IMR-90 (cell line): Measurements from ENCODE around the gene LAMA5. TPM values are rescaled to one million over a fixed set of nuclear protein-coding genes. Genes with fewer than 3 reads are reported as not detected.

Source experiments
- ATAC-seq: fragments of 200-7000 bp; cut with Tn5 transposase; 2 replicates; pipeline ENCODE4 v1.9.1; 2020; ENCODE audit warnings: low read depth, mild to moderate bottlenecking, moderate library complexity
- BruUV-seq: library from RNA; stranded (reverse); fragments of 400-500 nt; replicated peaks from 2 replicates; lab custom pipeline; 2021; lab: Mats Ljungman, UMichigan
- CTCF ChIA-PET: fragments of 300-600 bp; formaldehyde crosslinking; extraction: SDS; loops from one replicate; lab custom pipeline; 2021; ENCODE audit warnings: antibody characterized with exemption; lab: Yijun Ruan, JAX
- POLR2A ChIA-PET: fragments of 300-600 bp; sonication (Branson Sonifier 250); formaldehyde crosslinking; loops from one replicate; lab custom pipeline; 2022; ENCODE audit warnings: antibody characterized with exemption; ENCODE audit not compliant: unreplicated experiment; lab: Charles Lee
- DNase-seq: peaks from one replicate; pipeline ENCODE4 v3.0.0; 2013
- H2AFZ ChIP-seq: replicated peaks from 2 replicates; pipeline ENCODE3; 2013; ENCODE audit warnings: low read length, mild to moderate bottlenecking; ENCODE audit not compliant: poor library complexity
- H2AK5ac ChIP-seq: 2 replicates; pipeline ENCODE4 v1.6.1; 2013; ENCODE audit warnings: low read depth, low read length, inconsistent platforms
- H2AK9ac ChIP-seq: replicated peaks from 2 replicates; pipeline ENCODE3; 2013; ENCODE audit warnings: mild to moderate bottlenecking, low read depth, low read length, moderate library complexity; ENCODE audit not compliant: poor library complexity
- H2BK120ac ChIP-seq: 2 replicates; pipeline ENCODE4 v1.6.1; 2013; ENCODE audit warnings: low read depth, low read length, inconsistent platforms
- H2BK15ac ChIP-seq: 3 replicates; pipeline ENCODE4 v1.6.1; 2013; ENCODE audit warnings: low read depth, low read length, inconsistent platforms
- H2BK20ac ChIP-seq: 2 replicates; pipeline ENCODE4 v1.6.1; 2013; ENCODE audit warnings: low read depth, mild to moderate bottlenecking, inconsistent platforms, low read length, moderate library complexity
- H2BK5ac ChIP-seq: 2 replicates; pipeline ENCODE4 v1.6.1; 2013; ENCODE audit warnings: mild to moderate bottlenecking, low read depth, low read length, inconsistent platforms; ENCODE audit not compliant: poor library complexity, severe bottlenecking
- H3K14ac ChIP-seq: replicated peaks from 2 replicates; pipeline ENCODE4 v1.6.1; 2013; ENCODE audit warnings: low read depth, low read length, inconsistent platforms
- H3K18ac ChIP-seq: 2 replicates; pipeline ENCODE4 v1.6.1; 2013; ENCODE audit warnings: low read depth, low read length, control low read depth
- H3K23ac ChIP-seq: 2 replicates; pipeline ENCODE4 v1.6.1; 2013; ENCODE audit warnings: low read depth, low read length, inconsistent platforms
- H3K27ac ChIP-seq: 2 replicates; pipeline ENCODE4 v1.5.1; 2013; ENCODE audit warnings: mild to moderate bottlenecking, control low read depth, low read length; ENCODE audit not compliant: insufficient read depth
- H3K27me3 ChIP-seq: 2 replicates; pipeline ENCODE4 v1.6.1; 2013; ENCODE audit warnings: low read length; ENCODE audit not compliant: control insufficient read depth, insufficient read depth
- H3K36me3 ChIP-seq: 2 replicates; pipeline ENCODE4 v1.6.1; 2013; ENCODE audit warnings: low read length, mixed read lengths; ENCODE audit not compliant: control insufficient read depth, insufficient read depth
- H3K4ac ChIP-seq: 2 replicates; pipeline ENCODE4 v1.6.1; 2013; ENCODE audit warnings: low read depth, low read length, inconsistent platforms
- H3K4me1 ChIP-seq: 2 replicates; pipeline ENCODE4 v1.6.1; 2013; ENCODE audit warnings: low read length, mixed read lengths; ENCODE audit not compliant: control insufficient read depth, insufficient read depth
- H3K4me2 ChIP-seq: 2 replicates; pipeline ENCODE4 v1.6.1; 2013; ENCODE audit warnings: low read depth, mild to moderate bottlenecking, control low read depth, low read length, moderate library complexity
- H3K4me3 ChIP-seq: 2 replicates; pipeline ENCODE4 v1.5.1; 2013; ENCODE audit warnings: low read depth, mild to moderate bottlenecking, control low read depth, low read length, moderate library complexity; ENCODE audit not compliant: insufficient read depth
- H3K56ac ChIP-seq: 2 replicates; pipeline ENCODE4 v1.6.1; 2013; ENCODE audit warnings: low read length, inconsistent platforms; ENCODE audit not compliant: insufficient read depth; ENCODE audit errors: extremely low read depth
- H3K79me1 ChIP-seq, 2 experiments: 2 replicates each; pipeline ENCODE4 v1.6.1; 2013; ENCODE audit warnings: low read length in 2 of 2, inconsistent platforms in 1 of 2, low read depth in 1 of 2
- H3K9ac ChIP-seq: 2 replicates; pipeline ENCODE4 v1.6.1; 2013; ENCODE audit warnings: low read depth, low read length, control low read depth
- H3K9me1 ChIP-seq: 2 replicates; pipeline ENCODE4 v1.6.1; 2013; ENCODE audit warnings: low read length, inconsistent platforms; ENCODE audit not compliant: insufficient read depth
- H3K9me3 ChIP-seq: 2 replicates; pipeline ENCODE4 v1.6.1; 2013; ENCODE audit warnings: low read length; ENCODE audit not compliant: control insufficient read depth, insufficient read depth
- H4K20me1 ChIP-seq: 2 replicates; pipeline ENCODE4 v1.6.1; 2013; ENCODE audit warnings: low read length, inconsistent platforms; ENCODE audit not compliant: insufficient read depth
- H4K5ac ChIP-seq: 2 replicates; pipeline ENCODE4 v1.6.1; 2013; ENCODE audit warnings: mild to moderate bottlenecking, low read depth, low read length, control low read depth
- H4K8ac ChIP-seq, 2 experiments: 2 replicates each; pipeline ENCODE4 v1.6.1; 2013; ENCODE audit warnings: low read depth in 2 of 2, low read length in 2 of 2, control low read depth in 1 of 2, inconsistent platforms in 1 of 2
- H4K91ac ChIP-seq: 2 replicates; pipeline ENCODE4 v1.6.1; 2013; ENCODE audit warnings: low read depth, low read length, inconsistent platforms; ENCODE audit not compliant: insufficient read depth
- BHLHE40 ChIP-seq: fragments of 150-350 bp; IDR thresholded peaks from 2 replicates; pipeline ENCODE4 v1.6.1; 2016; ENCODE audit warnings: mild to moderate bottlenecking, low read depth, low read length
- CEBPB ChIP-seq: IDR thresholded peaks from 2 replicates; pipeline ENCODE4 v1.6.1; 2012; ENCODE audit warnings: low read depth, low read length, improper control_type of control experiment
- CHD1 ChIP-seq: IDR thresholded peaks from 2 replicates; pipeline ENCODE4 v1.6.1; 2012; ENCODE audit warnings: low read depth, low read length, improper control_type of control experiment
- CTCF ChIP-seq: conservative IDR thresholded peaks from 2 replicates; pipeline ENCODE4 v1.5.1; 2012; ENCODE audit warnings: mild to moderate bottlenecking, low read depth, low read length, improper control_type of control experiment
- ELK1 ChIP-seq: fragments of 150-350 bp; IDR thresholded peaks from 2 replicates; pipeline ENCODE4 v1.6.1; 2016; ENCODE audit warnings: low read depth, mild to moderate bottlenecking, low read length, moderate library complexity, borderline replicate concordance
- FOS ChIP-seq: fragments of 150-350 bp; IDR thresholded peaks from 2 replicates; pipeline ENCODE4 v1.6.1; 2016; ENCODE audit warnings: low read depth, low read length
- MAFK ChIP-seq: IDR thresholded peaks from 2 replicates; pipeline ENCODE4 v1.6.1; 2012; ENCODE audit warnings: low read depth, low read length, improper control_type of control experiment
- MAZ ChIP-seq: IDR thresholded peaks from 2 replicates; pipeline ENCODE4 v1.6.1; 2012; ENCODE audit warnings: low read depth, mild to moderate bottlenecking, low read length, improper control_type of control experiment, moderate library complexity, borderline replicate concordance
- MXI1 ChIP-seq: IDR thresholded peaks from 2 replicates; pipeline ENCODE4 v1.6.1; 2012; ENCODE audit warnings: low read depth, mild to moderate bottlenecking, low read length, moderate library complexity, borderline replicate concordance
- NFE2L2 ChIP-seq: fragments of 150-350 bp; IDR thresholded peaks from 2 replicates; pipeline ENCODE4 v1.6.1; 2016; ENCODE audit warnings: low read depth, mild to moderate bottlenecking, low read length
- POLR2A ChIP-seq: IDR thresholded peaks from 2 replicates; pipeline ENCODE4 v1.6.1; 2012; ENCODE audit warnings: mild to moderate bottlenecking, low read depth, low read length
- RAD21 ChIP-seq: IDR thresholded peaks from 2 replicates; pipeline ENCODE4 v1.6.1; 2012; ENCODE audit warnings: low read length, improper control_type of control experiment
- RCOR1 ChIP-seq: IDR thresholded peaks from 2 replicates; pipeline ENCODE4 v1.6.1; 2012; ENCODE audit warnings: mild to moderate bottlenecking, low read length, improper control_type of control experiment; ENCODE audit not compliant: insufficient replicate concordance
- RFX5 ChIP-seq: IDR thresholded peaks from 2 replicates; pipeline ENCODE4 v1.8.0; 2012; ENCODE audit warnings: low read depth, mild to moderate bottlenecking, low read length, moderate library complexity
- SMC3 ChIP-seq: fragments of 150-350 bp; IDR thresholded peaks from 2 replicates; pipeline ENCODE4 v1.6.1; 2016; ENCODE audit warnings: low read depth, mild to moderate bottlenecking, antibody characterized with exemption, low read length, moderate library complexity
- USF2 ChIP-seq: fragments of 150-350 bp; IDR thresholded peaks from 2 replicates; pipeline ENCODE4 v1.6.1; 2017; ENCODE audit warnings: mild to moderate bottlenecking, antibody characterized with exemption, low read length, low read depth
- whole genome bisulfite sequencing, 2 experiments: methylation state at CpG; one replicate each; pipeline versions ENCODE4 v1.1.5 to v1.1.7; 2013; ENCODE audit warnings: missing lambda C conversion rate in 2 of 2; ENCODE audit not compliant: insufficient read length in 1 of 2; ENCODE audit errors: extremely low coverage in 2 of 2; 5-methylcytosine and 5-hydroxymethylcytosine counted together
- dilution Hi-C: fragments of 300-500 bp; cut with HindIII; formaldehyde crosslinking; loops from one replicate; pipeline ENCODE4 v1.14.3; 2018; ENCODE audit warnings: low sequenced_read_pairs; ENCODE audit not compliant: unreplicated experiment
- in situ Hi-C: fragments of 300-500 bp; cut with MboI; formaldehyde crosslinking; loops from 3 replicates; pipeline ENCODE4 v1.14.3; 2019; ENCODE audit warnings: low sequenced_read_pairs, inconsistent platforms, mixed read lengths
- intact Hi-C: fragments of 100-400 bp; cut with micrococcal nuclease; formaldehyde crosslinking; loops from 2 replicates; pipeline ENCODE4 v1.10.0; 2022
- polyA plus RNA-seq, 3 experiments: library from polyadenylated mRNA; depleted of rRNA; stranded (reverse); fragments of >200 nt; gene quantifications; 2 replicates each; pipeline ENCODE4 v1.2.3, GENCODE V29; 2012; ENCODE audit warnings: low replicate concordance in 1 of 3
- total RNA-seq: library from RNA; depleted of rRNA; stranded (reverse); fragments of >200 nt; gene quantifications from 2 replicates; pipeline ENCODE4 v1.2.3, GENCODE V29; 2012

LAMA5 gene
- total and polyA plus RNA-seq, 2 of the 4 experiments (the other 2 are of a cell fraction) = 0.90 to 7.3 TPM

GRCh38 chr20:62317167-62317655 lies 49.9 kb downstream of the LAMA5 start:
- Histone ChIP-seq H3K4me1 (no peaks in the 10 kb centered on the region), H4K20me1 (no peaks in the 10 kb centered on the region), H3K9ac (no peak overlapping the region), H4K8ac (no peak overlapping the region), H3K14ac (no peak overlapping the region), H3K27ac (no peak overlapping the region), H3K18ac (no peak overlapping the region), H3K56ac (no peak overlapping the region), H3K23ac (no peak overlapping the region), H2BK15ac (no peak overlapping the region), H2AFZ (no peak overlapping the region), H2BK5ac (no peak overlapping the region), H2BK120ac (no peak overlapping the region), H2BK20ac (no peak overlapping the region), H3K4ac (no peak overlapping the region), H3K9me3 (no peaks in the 10 kb centered on the region), H4K91ac (no peak overlapping the region), H2AK9ac (no peak overlapping the region), H3K79me1 (no peaks in the 10 kb centered on the region), H3K27me3 (no peaks in the 10 kb centered on the region), H2AK5ac (no peak overlapping the region), H3K9me1 (no peaks in the 10 kb centered on the region), H3K4me3 (no peak overlapping the region), H4K5ac (no peak overlapping the region), H3K36me3 (peaks cover 45% of the 10 kb centered on the region; the same call in 1 of the 2 replicates), H3K4me2 (no peak overlapping the region)
- CTCF ChIA-PET = no interaction called here
- no peak for DNase-seq
- 79% methylated on average over 10 of the region's 18 CpGs; no CpG with 5 or more reads in 1 of the 2 experiments for WGBS, 2 experiments
- TF ChIP-seq RCOR1 (no peak), MAZ (no peak), CHD1 (no peak), RAD21 (no peak), POLR2A (no peak), USF2 (no peak), NFE2L2 (no peak), FOS (no peak), ELK1 (no peak), CEBPB (no peak), MAFK (no peak), CTCF (no peak), BHLHE40 (no peak), MXI1 (no peak), SMC3 (no peak), RFX5 (no peak)
- POLR2A ChIA-PET = no interaction called here
- intact Hi-C loops = no loop called here
- no peak for ATAC-seq
- in situ Hi-C loops = no loop called here
- no TSS peak for BruUV-seq
- dilution Hi-C loops = no loop called here
